ENCODE measurements around the gene VSTM2L.

DNA sequence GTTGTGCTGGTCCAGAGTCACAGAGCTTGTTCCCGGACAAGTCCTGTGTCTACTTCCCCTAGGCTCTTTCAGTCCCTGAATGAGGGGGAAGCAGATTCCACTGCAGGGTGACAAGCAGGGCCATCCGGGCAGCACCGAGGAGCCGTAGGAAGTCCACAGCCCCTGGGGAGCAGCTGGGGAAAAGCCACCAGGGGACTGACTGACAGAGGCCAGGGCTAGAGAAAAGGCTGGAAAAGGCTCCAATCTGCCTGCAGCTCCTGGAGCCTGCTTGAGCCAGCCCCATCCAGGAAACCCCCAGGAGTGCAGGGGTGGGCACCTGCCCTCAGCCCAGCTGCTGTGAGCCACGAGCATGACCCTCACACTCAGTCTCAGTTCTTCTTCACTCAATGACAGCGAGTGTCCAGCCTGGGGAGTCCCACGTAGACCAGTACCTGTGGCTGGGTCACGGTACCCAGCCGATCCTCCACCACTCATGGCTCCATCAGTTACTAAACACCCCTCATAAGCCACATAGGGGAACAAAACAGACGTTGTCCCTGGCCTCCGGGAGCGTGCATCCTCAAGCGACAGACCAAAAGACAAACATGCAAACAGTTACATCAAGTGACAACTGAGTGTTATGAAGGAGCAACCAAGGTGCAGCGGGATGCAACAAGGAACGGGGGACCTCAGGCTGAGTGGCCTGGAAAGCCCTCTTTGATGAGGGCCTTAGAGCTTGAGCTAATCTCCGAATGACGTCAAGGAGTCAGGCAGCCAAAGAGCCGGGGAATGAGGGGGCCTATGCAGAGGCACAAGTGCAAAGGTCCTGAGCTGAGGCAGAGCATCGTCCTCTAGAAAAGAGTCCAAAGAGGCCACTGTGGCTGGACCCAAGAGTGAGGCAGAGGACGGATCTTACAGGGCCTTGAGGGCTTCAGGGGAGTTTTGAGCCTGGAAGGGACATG lies 24.8 kb upstream of the VSTM2L start:
- TF ChIP-seq POLR2A (IDR thresholded peaks at IDR 0.05) (no peak), POLR2AphosphoS5 (IDR thresholded peaks at IDR 0.05; ENCODE audit: insufficient read depth in 1 of 2, low read depth in 1 of 2) (no peak)
- TF ChIP-seq, protein P1, sequence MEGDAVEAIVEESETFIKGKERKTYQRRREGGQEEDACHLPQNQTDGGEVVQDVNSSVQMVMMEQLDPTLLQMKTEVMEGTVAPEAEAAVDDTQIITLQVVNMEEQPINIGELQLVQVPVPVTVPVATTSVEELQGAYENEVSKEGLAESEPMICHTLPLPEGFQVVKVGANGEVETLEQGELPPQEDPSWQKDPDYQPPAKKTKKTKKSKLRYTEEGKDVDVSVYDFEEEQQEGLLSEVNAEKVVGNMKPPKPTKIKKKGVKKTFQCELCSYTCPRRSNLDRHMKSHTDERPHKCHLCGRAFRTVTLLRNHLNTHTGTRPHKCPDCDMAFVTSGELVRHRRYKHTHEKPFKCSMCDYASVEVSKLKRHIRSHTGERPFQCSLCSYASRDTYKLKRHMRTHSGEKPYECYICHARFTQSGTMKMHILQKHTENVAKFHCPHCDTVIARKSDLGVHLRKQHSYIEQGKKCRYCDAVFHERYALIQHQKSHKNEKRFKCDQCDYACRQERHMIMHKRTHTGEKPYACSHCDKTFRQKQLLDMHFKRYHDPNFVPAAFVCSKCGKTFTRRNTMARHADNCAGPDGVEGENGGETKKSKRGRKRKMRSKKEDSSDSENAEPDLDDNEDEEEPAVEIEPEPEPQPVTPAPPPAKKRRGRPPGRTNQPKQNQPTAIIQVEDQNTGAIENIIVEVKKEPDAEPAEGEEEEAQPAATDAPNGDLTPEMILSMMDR (IDR thresholded peaks at IDR 0.05) = no peak

All from vagina (tissue), 2 donors.